NCI-H2029 (cell line): ENCODE results near the gene DHX35.
A peak's percentile ranks its signal among the peaks of the same experiment; 100 is the strongest.

Experiments
- DNase-seq: peaks from one replicate; lab custom pipeline; 2025; lab: John Stamatoyannopoulos, UW

The DHX35 gene

DNA sequence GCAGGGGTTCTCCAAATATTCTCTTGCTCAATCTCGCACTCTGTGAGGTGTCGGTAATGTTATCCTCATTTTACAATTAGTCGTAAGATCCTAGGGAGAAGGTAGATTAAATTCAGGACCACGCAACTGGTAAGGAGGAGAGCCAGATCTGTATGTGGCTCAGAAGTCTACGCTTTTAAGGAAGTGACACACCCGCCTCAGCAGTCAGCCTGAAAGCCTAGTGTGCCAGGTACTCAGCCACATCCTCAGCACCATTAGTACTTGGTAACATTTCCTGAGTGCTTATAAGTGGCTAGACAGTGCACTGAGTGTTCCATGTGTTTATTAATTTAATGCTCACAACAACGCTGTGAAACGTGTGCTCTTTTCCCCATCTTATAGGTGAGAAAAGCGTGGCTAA, 63.7 kb downstream of the DHX35 start:
- no peak for DNase-seq

DNA sequence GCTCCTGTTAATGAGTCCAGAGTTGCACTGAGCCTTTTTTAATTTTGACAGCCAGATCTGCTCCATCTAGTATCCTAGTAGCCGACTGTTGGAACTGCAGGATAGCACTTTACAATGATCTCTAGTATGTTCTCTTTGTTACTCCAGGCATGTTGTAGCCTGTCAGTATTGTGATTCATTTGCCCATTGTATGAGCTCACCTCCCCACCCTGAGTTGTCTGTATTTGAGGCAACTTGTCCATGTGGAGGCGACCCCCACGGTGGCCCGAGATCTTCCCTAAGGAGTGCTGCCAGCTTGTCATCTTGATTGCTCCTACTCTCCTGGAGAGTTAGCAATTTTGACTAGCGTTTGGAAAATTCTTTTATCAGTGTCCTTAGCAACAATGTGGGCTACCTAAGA, 67.2 kb downstream of the DHX35 start:
- no peak for DNase-seq

DNA sequence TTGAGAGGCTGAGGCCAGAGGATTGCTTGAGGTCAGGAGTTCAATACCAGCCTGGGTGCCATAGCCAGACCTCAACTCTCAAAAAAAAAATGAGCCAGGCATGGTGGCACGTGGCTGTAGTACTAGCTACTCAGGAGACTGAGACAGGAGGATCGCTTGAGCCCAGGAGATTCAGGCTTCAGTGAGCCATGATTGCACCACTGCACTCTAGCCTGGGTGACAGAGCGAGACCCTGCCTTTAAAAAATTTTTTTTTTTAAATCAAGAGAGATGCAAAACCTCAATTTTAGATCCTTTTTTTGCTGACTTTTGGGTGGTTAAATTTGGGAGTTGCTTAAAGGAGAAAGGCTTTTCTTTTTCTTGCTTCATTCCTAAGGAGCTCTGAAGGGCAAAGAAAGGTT, 70.9 kb downstream of the DHX35 start:
- DNase-seq: no peak

DNA sequence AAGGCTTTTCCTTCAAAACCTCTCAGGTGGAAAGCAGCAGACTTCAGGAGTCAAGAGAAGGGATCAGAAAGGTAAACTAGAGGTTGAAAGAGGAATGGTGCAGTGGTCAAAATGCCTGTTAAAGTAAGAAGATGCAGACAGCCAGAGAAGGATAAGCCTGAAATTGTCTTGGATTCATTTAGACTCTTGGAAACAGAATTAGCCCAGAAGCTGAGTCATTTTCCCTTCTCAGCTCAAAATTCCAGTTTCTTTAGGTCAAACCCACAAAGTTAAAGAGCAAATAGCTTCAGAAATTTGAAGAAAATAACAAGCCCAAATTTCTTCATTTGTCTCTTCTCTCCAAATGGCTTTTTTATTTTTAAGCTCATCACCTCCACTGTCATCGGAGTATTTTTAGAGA, 73.9 kb downstream of the DHX35 start:
- no peak for DNase-seq

DNA sequence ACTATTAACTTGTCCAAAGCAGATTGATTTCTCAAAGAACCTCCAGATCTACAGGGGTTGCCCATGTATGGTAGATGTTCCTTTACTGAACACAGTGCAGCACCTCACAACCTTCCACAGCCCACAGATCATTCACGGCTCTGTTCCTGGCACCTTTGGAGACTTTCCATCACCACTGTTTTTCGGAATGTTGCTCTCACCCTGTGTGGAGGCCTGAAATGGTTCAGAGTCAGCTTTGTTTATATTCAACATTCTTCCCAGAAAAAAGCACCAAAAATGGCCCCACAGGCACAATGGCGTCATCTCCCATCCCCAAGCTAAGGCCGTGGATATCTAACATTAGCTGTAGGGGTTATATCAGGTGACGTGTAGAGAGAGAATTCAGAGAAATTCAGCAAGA, 74.7 kb downstream of the DHX35 start:
- DNase-seq: no peak

DNA sequence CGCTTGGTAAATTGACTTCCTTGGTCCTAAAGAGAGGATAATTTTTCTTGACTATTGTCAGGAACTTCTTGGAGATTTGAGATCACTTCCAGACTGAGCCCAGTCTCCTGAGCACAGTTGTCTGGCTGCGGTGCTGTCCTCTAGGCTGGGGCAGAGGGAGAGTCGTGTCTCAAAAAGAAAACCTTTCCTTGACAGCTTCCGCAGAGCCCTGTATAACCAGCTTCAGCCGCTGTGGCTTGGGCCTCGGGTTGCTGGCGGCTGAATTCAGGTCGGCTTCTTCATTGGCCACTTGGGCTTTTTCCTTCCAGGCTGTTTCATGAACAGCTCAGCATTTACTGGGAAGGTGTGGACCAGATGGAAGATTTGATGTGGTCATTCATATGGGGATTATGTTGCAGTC, 75.9 kb downstream of the DHX35 start:
- DNase-seq: no peak

DNA sequence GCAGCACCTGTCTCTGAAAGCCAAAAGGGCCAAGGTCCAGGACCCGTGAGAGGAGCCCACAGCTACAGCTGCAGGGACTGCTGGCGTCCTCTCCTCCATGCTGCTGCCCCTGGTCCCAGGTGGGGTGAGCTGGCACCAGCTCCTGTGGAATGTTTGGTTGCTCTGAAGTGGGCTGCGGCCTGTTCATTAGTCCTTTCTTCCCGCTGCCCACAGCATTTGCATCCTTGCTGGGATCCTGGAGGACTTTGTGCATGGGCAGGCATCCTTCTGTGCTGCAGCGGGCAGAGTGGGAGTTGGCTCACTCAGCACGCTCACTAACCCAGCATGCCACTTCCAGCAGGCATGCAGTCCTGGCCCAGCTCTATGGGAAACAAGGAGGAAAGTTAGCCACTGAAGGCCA, 76.4 kb downstream of the DHX35 start:
- no peak for DNase-seq

DNA sequence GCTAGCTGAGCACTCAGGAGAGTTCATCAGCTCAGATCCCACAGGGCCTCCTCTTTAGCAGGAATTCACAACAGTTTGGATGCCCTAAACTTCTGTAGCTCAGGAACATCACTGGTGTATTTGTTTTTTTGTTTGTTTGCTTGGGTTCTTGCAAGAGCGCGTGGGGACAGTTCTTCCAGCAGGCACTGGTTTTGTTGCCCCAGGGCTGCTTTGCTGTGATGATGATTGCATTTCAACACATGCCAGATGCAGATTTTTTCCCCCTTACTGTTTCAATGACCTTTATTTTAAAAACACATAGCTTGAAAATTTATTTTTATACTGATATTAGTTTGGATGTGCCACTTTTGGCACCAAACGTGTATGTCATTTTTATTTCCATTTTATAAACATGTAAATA, 77.1 kb downstream of the DHX35 start:
- DNase-seq: no peak

DNA sequence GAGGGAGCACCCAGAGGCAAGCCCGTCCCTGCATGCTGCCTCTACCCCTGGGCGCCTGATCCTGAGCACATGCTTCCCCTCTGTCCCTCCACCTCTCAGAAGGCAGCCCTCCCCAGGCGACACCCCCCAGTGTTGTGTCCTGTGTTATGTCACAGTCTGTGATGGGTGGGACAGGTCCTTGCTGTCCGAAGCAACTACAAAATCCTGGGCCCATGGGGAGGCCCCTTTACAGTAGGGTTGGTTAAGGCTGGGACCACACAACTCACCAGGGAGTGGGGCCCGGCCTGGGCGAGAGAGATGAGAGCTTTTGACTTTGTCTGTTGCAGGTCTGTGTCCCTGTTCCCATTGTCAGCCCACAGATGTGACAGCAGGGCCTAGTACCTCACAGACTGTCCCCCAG, 78.0 kb downstream of the DHX35 start:
- DNase-seq: no peak

DNA sequence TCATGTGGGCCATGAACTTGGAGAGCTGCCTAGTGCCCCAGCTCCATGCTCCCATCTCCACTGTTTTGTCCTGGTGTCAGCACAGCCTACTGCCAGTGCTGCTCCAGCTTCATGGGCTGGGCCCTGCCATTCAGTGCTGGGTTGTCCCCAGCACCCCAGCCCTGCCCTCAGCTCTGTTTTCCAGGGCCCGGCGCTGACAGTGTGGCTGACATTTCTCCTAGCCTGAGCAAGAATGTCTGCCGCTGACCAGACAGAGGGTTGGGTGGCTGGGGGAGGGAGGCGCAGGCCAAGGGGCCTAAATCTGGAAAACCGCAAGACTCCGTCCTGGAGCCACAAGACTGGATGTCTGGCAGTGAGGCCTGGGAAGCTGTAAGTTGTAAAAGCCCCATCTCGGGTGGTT, 78.9 kb downstream of the DHX35 start:
- no peak for DNase-seq

DNA sequence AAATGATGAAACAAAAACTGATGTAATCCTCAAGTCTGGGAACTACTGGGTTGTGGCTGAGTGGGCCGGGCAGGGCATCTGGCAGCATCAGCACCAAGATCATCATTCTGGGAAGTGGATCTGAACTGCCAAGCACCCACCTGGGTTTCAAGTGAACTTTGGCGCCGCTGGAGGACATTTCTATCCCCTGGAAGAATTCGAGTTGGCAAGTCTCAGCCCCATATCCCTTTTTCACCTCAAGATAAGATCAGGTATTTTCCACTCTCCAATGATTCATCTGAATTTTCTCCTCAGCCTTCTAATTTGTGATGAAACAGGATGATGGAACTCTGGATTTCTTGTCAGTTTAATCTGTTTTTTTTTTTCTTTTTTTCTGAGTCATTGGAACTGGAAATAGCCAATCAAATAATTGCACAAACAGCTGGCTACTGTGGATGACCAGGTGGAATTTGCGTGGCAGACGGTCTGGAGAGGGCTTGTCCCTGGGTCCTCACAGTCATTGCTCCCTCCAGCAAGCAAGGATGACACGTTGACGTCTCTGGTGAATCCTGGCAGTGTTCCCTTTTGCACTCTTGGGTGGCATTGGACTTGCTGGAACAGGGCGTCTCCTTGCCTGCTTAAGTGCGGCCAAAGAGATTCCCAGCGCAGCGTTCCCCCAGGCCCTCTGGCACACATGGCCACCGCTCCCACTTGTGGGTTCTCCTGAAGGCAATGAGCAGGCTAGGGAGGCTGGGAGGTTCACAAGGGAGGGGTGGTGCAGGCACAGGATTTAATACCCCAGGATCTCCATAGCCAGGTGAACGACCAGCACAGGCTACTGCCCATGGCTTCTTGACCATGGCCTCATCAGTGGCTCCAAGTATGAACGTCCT, 80.4 kb downstream of the DHX35 start:
- no peak for DNase-seq

DNA sequence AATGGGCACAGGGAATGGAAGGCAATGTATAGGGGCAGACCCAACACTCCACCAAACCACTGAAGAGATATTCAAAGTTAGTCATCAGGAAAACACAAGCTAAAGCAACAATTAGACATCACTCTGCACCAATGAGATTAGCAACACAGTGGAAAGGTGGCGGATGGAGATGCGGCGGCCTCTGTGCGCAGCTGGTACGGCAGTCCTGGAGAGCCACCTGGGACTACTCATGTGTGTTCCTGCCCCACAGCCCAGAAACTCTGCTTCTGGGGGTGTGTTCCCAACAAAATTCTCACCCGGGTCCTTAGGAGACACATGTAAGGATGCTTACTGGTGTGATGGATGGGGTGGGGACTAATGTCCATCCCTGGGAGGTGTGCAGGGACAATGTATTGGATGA, 82.4 kb downstream of the DHX35 start:
- no peak for DNase-seq

DNA sequence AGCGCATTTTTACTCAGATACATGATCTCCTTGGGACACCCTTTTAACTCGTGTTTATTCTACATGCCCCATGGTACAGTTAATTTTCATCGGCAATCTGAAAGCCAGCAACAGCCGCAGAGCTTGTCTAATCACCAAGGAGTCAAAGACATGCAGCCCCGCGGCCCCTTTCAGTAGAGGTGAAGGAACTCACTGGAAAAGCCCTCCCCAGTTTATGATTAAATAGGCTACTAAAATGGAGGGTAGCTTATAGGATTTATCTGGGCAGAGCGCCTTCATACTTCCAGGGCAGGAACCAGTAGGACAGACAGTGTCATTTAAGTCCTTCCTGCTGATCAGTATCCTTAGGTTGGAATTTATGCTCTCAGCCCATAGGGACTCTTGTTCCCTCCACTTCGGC, 83.5 kb downstream of the DHX35 start:
- no peak for DNase-seq

DNA sequence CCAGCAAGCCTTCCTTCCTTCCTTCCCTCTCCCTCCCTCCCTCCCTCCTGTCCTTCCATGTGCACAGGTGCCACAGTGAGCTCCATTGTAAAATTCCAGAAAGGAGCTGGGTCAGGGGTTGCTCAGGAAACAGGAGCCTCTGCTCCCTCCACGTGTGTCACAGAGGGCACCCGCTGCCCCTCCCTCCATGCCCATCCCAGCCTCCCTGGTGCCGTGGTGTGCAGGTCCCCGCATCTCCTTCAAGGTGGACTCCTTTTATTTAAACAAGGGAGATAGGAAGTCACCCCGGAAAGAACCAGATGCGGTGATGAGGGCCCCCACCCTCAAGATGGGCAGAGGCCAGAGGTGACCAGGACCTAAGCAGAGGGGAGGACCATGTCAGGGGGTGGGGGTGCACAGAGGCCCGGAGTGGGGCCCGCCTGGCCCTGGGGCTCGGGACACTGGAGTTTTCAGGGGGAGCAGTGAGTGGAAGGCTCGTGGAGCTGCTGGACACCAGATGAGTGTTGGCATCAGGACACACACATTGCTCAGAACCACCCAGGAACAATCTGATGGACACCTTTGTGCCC, 85.4 kb downstream of the DHX35 start:
- DNase-seq: no peak

DNA sequence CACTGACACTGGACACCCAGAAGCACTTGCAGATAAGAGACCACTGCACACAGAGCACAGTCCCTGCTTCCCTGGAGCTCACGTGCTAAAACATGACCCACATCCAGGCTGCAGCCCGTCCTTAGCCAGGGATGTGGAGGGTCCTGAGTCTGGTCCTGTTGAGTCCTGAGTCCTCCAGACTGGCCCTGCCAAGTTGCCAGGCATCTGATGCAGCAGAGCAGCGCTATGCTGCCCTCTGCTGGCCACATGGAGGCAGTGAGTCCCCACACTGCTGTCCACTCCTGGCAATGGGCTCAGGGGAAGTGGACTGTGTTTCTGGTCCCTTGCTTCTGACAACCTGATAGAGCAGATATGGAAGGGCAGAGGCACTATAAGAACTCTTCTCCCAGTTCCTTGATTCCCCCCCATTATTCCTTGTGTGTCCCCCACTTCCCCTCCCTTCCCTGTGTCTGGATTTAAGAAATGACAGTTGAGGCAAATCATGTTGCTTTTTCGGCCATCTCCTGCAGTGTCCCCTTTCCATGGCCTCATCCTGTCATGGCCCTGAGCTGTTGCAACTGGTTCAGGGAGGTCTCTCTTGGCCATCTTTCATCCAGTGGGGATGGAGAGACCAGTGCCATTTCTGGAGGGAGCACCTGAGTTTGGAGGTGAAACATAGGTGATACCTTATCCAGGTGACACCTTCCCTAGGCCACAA, 86.0 kb downstream of the DHX35 start:
- peak; percentile 75 for DNase-seq

DNA sequence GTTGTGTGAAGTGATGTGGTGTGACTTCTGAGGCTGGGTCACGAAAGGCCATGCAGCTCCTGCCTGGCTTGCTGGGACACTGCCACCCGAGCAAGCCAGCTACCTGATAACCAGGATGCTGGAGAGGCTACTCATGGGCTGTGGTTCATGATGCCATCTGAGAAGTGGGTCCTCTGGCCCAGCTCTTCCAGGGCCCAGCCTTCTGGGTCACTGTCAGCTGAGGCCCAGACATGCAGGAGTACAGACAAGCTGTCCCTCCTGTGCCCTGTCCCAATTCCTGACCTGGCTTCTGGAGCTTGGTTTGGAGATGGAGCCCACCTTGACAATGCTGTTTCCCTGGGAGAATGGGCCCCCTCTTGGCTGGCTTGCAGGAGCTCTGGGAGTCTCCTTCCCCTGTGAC, 87.0 kb downstream of the DHX35 start:
- DNase-seq: no peak

DNA sequence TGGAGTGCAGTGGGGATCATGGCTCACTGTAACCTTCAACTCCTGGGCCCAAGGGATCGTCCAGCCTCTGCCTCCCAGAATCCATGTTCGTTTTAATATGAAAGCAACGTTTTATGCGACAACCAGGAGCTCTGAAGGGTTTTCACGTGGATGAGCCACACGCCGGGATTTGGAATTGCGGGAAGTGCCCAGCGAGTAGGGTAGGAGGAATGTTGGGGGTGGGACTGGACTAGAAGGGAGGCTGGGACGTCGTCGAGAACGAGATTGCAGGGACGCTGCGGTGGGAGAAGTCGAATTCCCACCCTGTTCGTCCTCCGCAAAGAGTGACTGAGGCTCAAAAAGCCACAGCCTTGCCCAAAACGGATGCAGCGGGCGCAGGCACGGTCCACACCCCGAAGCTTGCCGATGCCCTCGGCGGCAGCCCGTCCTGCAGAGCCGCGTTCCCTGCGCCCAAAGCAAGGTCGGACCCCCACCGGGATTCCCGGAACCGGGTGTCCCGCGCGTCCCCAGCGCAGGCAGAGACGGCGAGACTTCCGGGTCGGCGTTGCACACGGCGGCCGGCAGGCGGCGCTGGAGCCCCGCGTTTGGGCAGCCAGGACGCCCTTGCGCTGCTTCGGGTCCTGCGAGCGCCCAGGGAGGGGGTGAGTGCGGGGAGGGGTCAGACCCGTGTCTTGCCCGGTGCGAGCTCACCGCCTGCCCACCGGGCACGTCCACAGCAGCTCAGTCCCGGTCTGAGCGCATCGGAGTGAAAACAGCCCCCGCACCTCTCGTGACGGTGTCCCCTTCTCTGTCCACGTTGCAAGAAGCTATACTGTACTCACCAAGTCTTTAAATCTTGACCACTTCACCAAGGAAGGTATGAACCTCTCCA, 87.8 kb downstream of the DHX35 start:
- DNase-seq: peak; percentile 7

DNA sequence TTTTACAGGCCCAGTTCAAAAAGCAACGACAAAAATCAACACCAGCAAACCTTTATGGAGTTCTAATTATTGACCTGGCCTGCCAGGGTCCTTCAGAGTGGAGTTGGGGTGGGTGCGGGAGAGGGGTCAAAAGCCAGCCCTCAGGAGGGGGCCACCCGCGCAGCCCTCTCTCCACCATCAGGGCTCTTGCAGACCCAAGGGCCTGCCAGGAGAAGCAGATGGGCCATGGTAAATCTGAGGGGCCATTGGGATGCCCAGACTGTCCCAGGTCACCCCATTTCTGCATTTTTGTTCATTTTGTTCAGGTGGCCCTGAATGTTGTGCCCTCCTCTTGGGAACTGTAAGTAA, 88.4 kb downstream of the DHX35 start:
- no peak for DNase-seq

DNA sequence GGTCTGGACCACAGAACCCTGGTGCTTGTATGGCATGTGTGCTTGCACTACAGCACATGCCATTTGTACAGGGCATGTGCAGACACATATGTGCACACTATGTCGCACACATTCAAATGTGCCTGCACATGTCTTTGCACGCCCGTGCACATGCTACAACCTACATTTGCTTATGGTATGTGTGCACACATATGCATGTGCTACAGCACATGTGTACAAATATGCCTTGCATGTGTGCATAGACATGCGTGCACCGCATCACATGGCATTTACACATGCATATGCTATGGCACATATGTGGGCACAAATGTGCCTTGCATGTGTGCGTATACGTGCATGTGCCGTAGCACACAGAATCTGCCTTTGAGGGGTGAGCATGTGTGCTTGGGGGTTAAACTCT, 90.5 kb downstream of the DHX35 start:
- no peak for DNase-seq

DNA sequence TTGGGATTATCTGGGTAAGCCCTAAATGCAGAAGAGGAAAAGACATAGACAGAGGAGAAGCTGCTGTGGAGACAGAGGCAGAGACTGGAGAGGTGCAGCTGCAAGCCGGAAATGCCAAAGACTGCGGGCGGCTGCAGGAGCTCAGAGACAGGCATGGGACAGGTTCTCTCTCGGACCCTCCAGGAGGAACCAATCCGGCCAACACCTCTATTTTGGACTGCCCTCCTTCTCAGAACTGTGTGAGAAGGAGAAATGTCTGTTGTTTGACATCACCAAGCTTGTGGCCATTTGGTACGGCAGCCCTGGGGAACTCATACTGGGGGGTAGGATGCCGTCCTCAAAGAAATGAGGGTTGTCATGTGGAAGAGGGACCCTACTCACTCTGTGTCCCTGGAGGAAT, 95.0 kb downstream of the DHX35 start:
- no peak for DNase-seq

DNA sequence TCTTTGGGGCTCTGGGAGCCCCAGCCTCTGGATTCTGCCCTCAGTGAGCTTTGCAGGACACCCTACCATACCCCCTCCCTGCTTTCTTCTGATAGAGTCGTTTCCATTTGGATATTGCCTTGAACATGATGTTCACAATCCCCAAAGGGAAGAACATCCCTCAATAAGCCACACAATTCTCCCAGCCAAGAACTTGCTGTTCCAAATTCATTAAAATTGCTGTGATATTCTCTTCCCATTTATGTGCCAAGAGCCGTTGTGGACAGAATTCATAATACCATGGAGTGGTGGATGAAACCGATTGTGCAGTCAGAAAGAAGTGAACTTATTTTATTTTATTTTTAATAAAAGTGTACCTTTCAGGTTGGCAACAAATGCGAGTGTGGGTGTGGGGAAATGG, 95.8 kb downstream of the DHX35 start:
- DNase-seq: no peak

DNA sequence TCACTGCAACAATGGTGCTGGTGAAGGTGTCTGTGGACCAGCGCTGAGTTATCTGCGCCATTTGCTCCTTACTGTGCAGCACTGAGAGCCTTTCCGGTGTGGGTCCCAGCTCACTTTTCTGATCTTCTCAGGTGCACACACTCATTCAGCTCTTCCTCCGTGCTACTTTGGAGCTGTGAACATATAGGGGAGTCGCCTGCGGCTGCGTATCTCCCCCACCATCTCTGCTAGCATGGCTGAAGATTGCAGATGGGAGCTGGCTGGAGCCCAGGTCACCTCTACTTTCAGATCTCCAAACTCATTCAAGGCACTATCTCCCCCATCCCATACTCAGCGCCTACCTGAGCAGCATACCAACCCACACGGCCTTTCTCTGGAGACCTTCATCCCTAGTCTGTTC, 96.9 kb downstream of the DHX35 start:
- no peak for DNase-seq
